Left ventricle myocardium superior (tissue), 1 donor: ENCODE results near the gene ZBTB20. TPM values are rescaled to one million over a fixed set of nuclear protein-coding genes. Genes with fewer than 3 reads are reported as not detected.

Source experiments
- ATAC-seq: fragments of 200-7000 bp; cut with Tn5 transposase; one replicate; pipeline ENCODE4 v1.9.1; 2020; ENCODE audit warnings: mild to moderate bottlenecking, moderate library complexity
- DNase-seq: peaks from one replicate; pipeline ENCODE4 v3.0.0-alpha.2; 2020
- intact Hi-C: fragments of 100-400 bp; cut with micrococcal nuclease; formaldehyde crosslinking; loops from one replicate; pipeline ENCODE4 v1.11.0; 2022
- total RNA-seq: library from RNA; stranded (reverse); fragmentation: NEBNext Ultra II Directional; extraction: Animal tissue kit (Norgen Biotek cat#: 25700); gene quantifications from one replicate; pipeline ENCODE4 v1.2.1, GENCODE V29; 2021
- donor health status: DM: no; HTN: yes; CAD: no; lungs with severe emphysema.

ZBTB20 gene
- total RNA-seq, 1 donor from 2014 or later, result 57.5 TPM

DNA sequence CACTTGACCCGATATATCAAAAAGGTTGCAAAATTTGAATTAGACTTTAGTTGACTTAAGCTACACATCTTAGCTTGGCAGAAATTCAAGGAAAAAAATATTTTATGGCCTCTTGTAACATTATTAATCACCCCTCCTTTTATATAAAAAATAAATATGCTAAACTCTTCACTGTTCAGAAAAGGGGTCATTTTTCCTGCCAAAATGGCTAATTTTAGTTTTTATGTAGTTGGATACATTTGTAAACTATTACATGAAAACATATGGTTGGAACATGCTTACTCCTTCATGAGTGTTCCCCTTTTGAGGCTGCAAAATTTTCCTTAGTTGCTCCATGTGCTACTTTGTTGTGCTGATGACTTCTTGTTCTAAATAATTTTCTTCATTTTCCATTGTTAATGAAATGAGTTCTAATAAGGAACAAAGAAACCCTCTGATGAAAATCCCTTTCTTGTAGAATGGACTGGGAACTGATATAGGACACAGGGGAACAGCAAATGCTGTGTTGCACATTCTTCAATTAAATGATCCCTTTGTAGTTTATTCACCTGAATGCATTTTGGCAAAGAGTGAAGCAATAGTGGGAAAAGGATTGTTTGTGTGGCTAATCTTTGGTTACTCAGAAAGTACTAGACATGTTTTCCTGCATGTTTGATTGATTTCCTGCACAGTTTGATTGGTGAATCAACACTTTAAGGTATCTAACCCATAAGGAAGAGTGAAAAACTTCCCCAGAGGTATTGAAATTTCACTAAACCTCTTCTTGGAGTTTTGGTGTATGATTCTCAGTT lies 503.9 kb downstream of the ZBTB20 start:
- no peak for DNase-seq
- ATAC-seq, result no peak
- intact Hi-C loops, result no loop called here

DNA sequence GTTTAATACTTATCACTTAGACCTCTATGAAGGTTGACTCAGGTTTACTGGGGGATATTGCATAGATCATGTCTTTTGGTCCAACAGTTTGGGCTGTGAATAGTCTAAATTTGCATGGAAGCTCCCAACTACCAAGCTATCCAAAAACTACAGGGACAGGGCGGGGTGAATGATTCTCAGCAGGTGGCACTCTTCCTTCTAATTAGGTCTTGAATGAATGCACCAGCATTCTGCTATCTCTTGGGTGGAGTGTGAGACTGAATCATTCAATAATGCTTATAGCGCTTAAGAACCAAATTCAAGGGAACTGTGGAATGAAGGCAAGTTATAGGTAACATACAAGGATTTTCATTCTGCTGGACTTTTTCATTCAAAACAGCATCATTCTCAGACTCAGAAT lies 507.0 kb downstream of the ZBTB20 start:
- DNase-seq (no peak), ATAC-seq (no peak)
- intact Hi-C loops, result no loop called here

DNA sequence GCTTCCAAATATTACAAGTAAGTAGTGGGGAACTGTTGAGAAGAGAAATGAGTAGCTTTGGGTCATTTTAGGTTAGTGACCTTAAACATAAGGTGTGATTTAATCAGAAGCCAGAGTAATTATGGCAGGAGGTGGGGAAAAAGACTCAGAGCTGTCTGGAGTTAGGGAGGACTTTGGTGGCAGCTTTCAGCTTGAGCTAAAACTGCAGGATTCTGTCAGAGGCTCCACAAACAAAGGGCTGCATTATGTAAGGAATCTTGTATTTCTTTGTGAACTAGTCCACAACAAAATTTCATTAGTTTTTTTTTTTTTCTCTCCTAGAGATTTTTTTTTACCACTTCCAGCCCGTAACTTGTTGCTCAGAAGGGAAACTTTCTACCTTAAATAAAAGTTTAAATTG lies 507.9 kb downstream of the ZBTB20 start:
- ATAC-seq (peak; percentile 22), DNase-seq (no peak)
- intact Hi-C loops, result no loop called here

DNA sequence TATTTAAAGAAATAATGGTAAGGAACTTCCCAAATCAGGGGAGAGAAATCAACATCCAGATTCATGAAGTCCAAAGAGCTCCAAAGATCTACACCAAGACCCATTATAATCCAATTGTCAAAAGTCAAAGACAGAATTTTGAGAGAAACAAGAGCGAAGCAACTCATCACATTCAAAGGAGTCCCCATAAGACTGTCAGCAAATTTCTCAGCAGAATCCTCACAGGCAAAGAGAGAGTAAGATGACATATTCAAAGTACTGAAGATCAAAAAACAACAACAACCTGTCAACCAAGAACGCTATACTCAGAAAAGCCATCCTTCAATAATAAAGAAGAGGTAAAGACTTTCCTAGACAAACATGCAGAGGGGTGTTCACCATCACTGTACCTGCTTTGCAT lies 511.2 kb downstream of the ZBTB20 start:
- DNase-seq, result no peak
- ATAC-seq, result no peak
- intact Hi-C loops, result no loop called here

DNA sequence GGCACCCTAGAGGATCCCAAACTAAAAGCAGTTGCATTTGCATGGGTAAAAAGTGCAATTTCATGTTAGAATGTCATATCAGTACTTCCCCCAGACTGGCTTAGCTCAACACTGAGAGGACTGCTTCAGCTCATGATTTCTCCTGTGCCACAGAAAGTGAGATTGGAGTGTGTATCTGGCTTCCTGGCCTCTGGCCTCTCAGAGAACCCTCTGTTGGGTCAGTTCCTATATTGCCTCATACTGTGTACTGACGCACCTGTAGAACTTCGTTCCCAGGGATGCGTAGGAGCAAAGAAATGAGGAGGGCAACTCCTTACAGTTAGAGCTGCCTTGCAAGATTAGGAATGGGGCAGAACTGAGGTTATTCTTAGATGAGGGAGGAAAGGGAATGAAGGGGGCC lies 512.5 kb downstream of the ZBTB20 start:
- DNase-seq, result no peak
- intact Hi-C loops, result no loop called here
- ATAC-seq, result no peak

DNA sequence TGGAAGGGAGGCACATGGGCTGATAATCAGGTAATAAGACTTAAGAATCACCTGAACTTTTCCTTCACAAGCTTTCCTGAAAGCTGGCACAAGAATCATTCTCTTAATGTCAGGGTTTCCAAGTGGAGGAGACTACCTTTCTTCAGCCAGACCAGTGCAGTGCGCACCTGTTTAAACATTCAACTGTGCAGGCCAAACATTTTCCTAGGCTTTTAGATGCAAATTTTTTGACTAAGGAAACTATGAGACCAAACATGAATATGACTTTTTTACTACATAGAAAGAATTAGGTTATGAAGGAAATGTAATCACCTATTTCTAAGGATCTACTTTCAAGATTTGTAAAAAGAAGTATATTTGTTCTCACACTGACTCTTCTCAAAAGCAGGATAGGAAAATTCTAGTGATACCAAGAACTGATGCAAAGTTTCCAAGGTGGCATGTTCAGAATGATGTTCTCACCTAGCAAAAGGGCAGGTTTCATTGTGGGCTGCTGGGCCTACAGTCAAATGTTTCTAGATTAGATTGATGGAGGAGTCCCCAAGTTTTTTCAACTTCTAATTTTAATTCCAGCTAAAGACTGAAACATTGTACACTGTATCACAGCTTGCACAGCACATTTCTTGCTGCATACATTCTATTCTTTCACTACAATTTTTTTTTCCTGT lies 514.2 kb downstream of the ZBTB20 start:
- intact Hi-C loops, result no loop called here
- ATAC-seq (no peak), DNase-seq (no peak)

DNA sequence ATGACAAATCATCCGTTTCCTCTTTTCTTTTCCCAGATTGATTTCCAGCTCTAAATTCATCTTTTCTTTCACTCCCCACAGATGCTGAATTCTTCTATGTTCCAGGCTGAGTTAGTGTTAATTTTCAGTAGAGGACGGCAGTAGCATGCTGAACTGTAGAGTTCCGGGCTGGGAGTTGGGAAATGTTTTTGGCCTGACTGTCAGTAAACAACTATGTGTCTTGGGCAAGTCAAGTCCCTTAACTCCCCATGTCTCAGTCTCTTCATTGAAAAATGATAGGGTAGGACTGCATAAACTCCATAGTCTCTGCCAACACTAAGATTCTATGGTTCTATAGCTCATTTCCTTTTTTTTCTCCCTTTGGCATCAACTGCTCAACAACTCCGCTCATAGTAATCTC lies 519.3 kb downstream of the ZBTB20 start:
- DNase-seq (no peak), ATAC-seq (peak; percentile 23)
- intact Hi-C loops, result no loop called here

DNA sequence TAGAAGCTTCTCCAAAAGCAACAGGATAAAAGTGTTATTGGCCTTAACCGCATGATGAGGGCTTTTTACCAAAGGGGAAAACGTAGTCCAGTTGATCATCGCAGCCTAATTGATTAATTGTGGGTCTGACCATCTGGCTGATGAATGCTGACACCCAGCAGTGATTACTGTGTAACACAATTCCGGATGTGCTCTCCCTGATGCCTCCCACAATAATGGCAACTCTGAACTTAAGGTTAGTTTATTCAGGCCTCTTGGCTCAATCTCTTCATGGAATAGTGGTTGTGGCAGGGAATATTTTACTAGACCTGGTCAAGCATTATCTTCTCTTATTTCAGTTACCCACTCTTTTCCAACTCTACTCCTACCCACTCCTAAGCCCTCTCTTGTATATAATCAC lies 520.3 kb downstream of the ZBTB20 start:
- intact Hi-C loops, result no loop called here
- ATAC-seq, result no peak

DNA sequence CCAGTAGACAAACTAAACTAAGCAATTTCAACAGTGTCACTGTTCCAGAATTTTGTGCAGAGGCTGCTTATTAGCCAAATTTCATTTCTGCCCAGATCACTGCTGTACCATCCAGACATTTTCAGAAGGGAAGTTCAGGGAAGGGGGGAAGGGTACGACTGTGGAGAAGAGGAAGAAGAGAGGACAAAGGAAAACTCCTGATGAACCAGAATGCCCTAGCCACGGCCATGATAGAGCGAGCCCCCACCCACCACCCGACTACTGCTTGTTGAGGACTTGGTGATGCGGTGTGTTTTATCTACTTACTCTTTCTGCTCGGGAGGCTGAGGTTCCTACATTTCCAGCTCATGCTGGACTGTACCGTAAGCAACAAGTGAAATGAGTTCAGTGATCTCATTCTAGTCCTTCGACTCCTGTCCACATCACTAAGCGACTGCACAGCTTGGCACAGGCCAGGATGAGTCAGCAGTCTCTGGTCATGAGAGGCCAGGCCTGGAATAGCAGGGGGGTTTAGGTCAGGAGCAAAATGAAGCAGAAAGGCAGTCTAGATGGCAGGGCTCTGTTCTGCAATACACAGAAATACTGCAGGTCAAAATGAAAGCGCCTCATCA lies 522.4 kb downstream of the ZBTB20 start:
- intact Hi-C loops, result no loop called here
- ATAC-seq, result peak; percentile 93

More for the DNA sequence above, 520.3 kb downstream of the ZBTB20 start:
- DNase-seq, result no peak

DNA sequence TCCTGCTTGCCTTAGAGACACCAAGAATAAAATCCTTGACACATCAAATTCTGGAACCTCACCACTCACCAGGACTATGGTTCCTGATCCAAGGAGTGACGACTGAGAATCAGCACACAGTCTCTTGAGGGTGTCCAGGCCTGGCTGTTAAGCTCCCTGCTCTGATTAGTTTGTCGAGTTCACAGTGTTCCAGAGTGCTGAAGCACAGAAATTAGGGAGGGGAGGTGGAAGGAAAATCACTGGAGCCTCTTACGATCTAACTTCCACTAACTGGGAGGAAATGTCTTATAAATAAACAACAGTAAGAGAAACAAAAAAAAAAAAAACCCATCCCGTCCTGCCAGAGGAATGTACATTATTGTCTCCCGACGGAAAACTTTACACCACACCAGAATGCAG lies 523.0 kb downstream of the ZBTB20 start:
- intact Hi-C loops, result no loop called here
- DNase-seq (peak; percentile 66), ATAC-seq (peak; percentile 91)

More for the DNA sequence above, 522.4 kb downstream of the ZBTB20 start:
- DNase-seq, result peak; percentile 94

DNA sequence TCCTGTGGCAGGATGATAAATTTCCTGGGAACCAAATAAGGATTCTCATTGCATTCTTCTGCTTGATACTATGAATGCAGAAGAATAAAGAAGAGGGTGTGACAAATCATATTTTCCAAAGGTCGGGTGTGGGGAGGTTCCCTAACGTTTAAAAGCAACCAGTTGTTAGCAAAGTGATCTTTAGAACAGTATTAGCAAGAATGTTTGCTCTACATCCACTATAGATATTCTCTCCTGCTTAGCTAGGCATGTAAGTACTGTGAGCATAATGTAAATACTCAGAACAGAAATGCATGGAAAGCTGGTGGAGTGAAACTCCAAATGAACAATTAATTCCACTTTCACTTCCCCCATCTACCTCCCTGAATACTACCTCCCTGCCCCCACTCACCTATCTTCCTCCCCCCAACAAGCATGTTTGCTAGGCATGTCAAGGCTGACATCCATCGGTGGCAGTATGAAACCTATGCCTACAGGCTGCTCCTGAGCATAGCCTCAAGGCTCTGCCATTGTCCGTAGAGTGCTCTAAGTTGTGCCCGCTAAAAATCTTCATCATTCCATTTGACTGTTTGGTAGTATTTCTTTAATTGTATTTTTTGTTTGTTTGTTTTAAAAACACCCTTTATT lies 523.6 kb downstream of the ZBTB20 start:
- intact Hi-C loops, result no loop called here
- ATAC-seq, result peak; percentile 9
- no peak for DNase-seq

DNA sequence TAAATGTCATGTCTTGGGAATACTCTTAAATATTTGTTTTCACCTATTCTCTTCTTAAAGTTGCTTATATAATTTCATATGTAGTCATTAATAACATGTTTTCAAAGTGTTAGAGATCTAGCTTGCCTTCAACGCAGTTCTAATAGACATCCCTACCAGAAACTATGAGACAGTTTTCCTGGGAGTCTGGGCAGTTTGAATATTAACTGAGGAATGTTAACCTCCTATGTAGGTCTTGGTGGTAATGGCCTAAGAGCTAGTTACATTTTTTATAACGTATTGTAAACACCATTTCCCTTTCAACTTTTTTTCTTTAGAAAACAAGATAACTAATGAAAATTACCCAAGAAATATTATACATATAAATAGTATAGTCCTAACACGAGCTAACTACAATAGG lies 525.1 kb downstream of the ZBTB20 start:
- intact Hi-C loops, result no loop called here
- ATAC-seq (no peak), DNase-seq (no peak)

DNA sequence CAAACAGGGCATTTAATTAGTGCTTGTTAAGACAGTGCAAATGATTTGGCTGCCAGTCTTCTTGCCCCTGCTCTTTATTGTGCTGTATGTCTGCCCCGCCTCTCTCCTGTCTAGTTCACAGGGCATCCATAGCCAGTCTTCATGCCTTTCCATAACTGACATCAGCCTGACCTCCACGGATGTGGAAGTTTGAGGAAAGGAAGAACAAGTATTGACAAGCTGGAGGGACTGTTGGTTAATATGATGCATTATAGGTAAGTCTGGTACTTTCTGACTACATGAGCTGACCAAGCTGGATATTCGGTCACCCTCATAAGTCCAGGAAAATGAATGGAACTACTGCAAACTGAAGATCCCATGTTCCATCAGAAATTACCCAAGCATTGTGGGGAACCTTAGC lies 527.3 kb downstream of the ZBTB20 start:
- no peak for DNase-seq
- no peak for ATAC-seq
- intact Hi-C loops, result no loop called here

DNA sequence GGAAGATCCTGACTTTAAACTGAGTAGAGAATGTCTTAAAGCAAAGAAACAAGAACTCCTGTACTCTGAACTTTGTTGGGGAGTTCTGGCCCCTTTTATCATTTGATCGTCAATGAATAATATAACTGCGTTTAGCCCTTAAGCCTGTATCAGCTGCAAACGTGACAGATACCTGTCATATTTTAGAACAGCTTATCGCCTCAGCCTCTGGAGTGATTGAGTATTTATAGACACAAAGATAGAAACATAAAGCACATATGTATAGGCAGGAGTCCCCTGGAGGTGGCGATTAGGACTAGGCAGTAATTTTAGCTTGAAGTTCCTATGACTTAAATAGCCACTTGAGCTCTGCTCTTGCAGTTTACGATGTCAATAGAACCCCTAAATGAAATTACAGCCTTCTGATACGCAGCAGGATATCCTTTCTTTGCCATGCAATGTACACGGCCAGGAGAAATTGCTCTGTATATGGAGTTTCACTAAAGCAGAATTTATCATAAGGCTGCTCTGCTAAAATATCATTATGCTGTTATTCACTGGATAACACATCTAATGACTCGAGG lies 531.5 kb downstream of the ZBTB20 start:
- DNase-seq, result no peak
- ATAC-seq, result peak; percentile 26
- intact Hi-C loops, result no loop called here

DNA sequence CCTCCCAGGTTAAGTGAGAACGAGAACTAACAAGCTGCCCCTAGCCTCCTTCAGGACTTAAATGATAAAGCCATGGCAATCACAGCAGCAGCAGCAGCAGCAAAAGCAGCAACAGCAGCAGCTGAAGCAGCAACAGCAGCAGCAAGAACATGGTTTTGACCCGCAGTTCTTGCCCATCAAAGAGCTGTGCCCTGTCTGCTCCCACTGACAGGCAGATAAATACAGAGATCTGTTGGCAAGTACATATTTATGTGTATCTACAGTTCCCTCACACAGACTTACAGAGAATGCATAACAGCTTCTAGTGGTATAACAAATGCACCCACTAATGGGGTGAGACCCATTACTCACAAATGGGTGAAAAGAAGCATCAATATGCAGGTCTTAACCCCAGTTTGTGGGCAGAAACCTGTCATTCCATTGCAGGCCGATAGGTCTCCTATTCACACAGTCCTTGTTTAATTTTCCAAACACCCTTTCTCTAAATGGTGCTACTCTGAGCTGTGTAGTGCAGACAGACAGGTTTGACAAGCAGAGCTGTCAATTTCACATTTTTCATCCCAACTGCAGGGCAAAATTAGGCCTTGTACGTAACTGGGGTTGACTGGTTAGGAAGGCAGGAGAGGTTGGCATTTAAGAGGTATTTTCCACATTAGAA lies 537.0 kb downstream of the ZBTB20 start:
- intact Hi-C loops, result no loop called here
- ATAC-seq, result peak; percentile 35
- no peak for DNase-seq

DNA sequence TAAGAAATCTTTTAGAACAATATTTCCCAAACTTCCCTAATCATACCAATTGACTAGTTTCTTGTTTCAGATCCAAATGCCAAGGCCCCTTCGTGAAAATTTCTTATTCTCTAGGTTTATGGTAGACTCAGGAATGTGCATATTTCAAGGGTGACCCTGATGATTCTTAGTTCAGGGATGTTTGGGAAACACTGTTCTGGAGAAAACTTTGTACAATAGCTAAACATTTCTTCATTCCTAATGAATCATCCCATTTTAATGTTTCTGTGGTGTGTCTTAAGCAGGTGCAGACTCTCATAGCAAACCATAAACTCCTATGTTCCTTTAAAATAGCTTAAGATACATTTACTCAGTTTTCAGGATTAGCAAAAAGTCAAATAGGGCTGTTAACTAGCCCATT lies 538.8 kb downstream of the ZBTB20 start:
- intact Hi-C loops, result no loop called here

DNA sequence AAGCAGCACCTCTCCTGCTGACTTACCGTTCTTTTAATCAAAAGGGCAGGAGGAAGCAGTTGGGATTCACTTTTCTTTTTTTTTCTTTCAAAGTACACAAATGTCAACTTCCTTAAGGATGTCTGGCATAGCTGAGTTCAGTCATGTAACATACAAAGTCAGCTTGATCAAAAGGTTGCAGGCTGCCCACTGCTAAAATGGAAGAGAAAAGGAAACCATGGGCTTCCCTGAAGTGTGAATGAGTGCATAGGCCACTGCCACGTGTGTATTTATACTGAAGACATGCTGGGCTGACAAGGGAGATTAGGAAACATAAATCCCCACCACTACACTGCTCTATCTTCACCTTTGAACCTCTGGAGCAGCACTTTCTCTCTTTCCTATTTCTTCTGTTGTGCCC lies 540.8 kb downstream of the ZBTB20 start:
- DNase-seq (no peak), ATAC-seq (no peak)
- intact Hi-C loops, result no loop called here

More for the DNA sequence above, 538.8 kb downstream of the ZBTB20 start:
- ATAC-seq (no peak), DNase-seq (no peak)

DNA sequence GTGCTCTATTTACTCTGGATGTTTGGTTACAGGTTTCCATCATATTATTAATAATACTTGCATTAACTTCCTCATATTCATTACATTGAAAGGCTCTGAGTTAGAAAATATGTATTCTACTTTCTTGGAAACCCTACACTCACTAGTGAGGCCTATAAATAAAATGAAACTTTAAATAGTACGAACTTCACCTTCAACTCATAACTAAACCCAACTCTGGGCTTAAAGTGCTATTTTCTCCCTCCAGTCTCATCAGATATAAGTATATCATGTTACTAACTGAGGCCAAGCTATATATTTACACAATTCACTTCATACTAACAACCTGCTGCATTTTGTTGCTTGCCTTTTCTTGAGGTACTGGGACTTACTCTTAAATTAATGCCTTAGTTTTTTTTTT lies 546.5 kb downstream of the ZBTB20 start:
- ATAC-seq (no peak), DNase-seq (no peak)
- intact Hi-C loops, result no loop called here

DNA sequence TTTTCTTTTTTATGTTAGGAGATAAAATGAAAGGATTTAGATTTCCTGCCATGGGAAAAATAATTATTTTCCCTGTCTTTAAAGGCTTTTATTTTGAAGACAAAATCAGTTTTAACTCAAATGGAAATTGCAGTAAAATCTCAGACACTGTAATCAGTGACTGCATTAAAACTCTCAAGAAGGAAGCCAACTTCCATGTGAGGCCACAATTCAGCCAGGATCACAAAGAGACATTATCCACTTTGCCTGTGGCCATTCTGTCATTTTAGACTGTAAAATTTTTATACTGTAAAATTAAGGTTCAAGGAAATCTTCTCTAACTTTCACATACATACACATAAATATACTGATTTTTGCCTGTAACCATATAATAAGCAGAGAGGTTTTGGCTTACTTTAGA lies 549.2 kb downstream of the ZBTB20 start:
- intact Hi-C loops, result no loop called here
- no peak for DNase-seq
- no peak for ATAC-seq
